DMS114 treated with DMSO at 0.1 percent for 48 hours (cell line): ENCODE results near the gene HIPK4.
"Not testable (repeated sequence)": the region's sequence is repeated elsewhere in the genome, so short reads cannot be mapped to it uniquely, and the experiment has no call there.

ENCODE experiments used
- DNase-seq: peaks from one replicate; lab custom pipeline; 2025; ENCODE audit not compliant: unreplicated experiment; lab: John Stamatoyannopoulos, UW

Gene HIPK4

GRCh38 chr19:40341601-40342482 is 48.1 kb downstream of the HIPK4 start:
- DNase-seq: no peak

GRCh38 chr19:40339018-40339728 is 50.8 kb downstream of the HIPK4 start:
- DNase-seq: no peak

- no peak for DNase-seq
These were observed 52.4 kb downstream of the HIPK4 start for GRCh38 chr19:40337594-40337993.

GRCh38 chr19:40337107-40337506 is 52.9 kb downstream of the HIPK4 start:
- DNase-seq: no peak

GRCh38 chr19:40336601-40336900 is 53.4 kb downstream of the HIPK4 start:
- DNase-seq: no peak

- no peak for DNase-seq
These were observed 54.0 kb downstream of the HIPK4 start for GRCh38 chr19:40335855-40336600.

GRCh38 chr19:40335101-40335500 is 54.9 kb downstream of the HIPK4 start:
- no peak for DNase-seq

GRCh38 chr19:40333083-40333482 is 56.9 kb downstream of the HIPK4 start:
- DNase-seq: not testable (repeated sequence)

- DNase-seq: no peak
These were observed 57.3 kb downstream of the HIPK4 start for GRCh38 chr19:40332669-40333068.

GRCh38 chr19:40331052-40331451 is 58.9 kb downstream of the HIPK4 start:
- no peak for DNase-seq
